ENCODE data around the gene PDGFRA. TPM values are rescaled to one million over a fixed set of nuclear protein-coding genes. Genes with fewer than 3 reads are reported as not detected.

The PDGFRA gene
- total RNA-seq, 1 donor from 2014 or later: 11.4 TPM

- H3K9me3 Mint-ChIP-seq (ENCODE audit: low read depth): peaks cover 3% of the 10 kb centered on the region
- no peak for TF ChIP-seq CTCF (IDR thresholded peaks at IDR 0.05; ENCODE audit: unreplicated experiment)
- no peak for DNase-seq (ENCODE audit: low spot score, unreplicated experiment)
- H3K4me3 Mint-ChIP-seq (ENCODE audit: low read depth): no peak overlapping the region
- no peaks in the 10 kb centered on the region for H3K4me1 Mint-ChIP-seq (ENCODE audit: low read depth)
- peaks cover 1% of the 10 kb centered on the region for H3K36me3 Mint-ChIP-seq (ENCODE audit: insufficient read depth)
- H3K27ac Mint-ChIP-seq: no peak overlapping the region
- H3K27me3 Mint-ChIP-seq: peaks cover 29% of the 10 kb centered on the region
These were observed 41.9 kb upstream of the PDGFRA start for GRCh38 chr4:54187148-54187547.

GRCh38 chr4:54189140-54189539 is 40.0 kb upstream of the PDGFRA start:
- H3K4me3 Mint-ChIP-seq (ENCODE audit: low read depth): no peak overlapping the region
- peaks cover 24% of the 10 kb centered on the region for H3K27me3 Mint-ChIP-seq
- H3K36me3 Mint-ChIP-seq (ENCODE audit: insufficient read depth): peaks cover 1% of the 10 kb centered on the region
- no peak overlapping the region for H3K27ac Mint-ChIP-seq
- peaks cover 3% of the 10 kb centered on the region for H3K9me3 Mint-ChIP-seq (ENCODE audit: low read depth)
- no peak for TF ChIP-seq CTCF (IDR thresholded peaks at IDR 0.05; ENCODE audit: unreplicated experiment)
- DNase-seq (ENCODE audit: low spot score, unreplicated experiment): no peak
- no peaks in the 10 kb centered on the region for H3K4me1 Mint-ChIP-seq (ENCODE audit: low read depth)

- no peak for DNase-seq (ENCODE audit: low spot score, unreplicated experiment)
- Mint-ChIP-seq H3K4me1 (ENCODE audit: low read depth) (peaks cover 5% of the 10 kb centered on the region), H3K4me3 (ENCODE audit: low read depth) (no peak overlapping the region)
These were observed 36.3 kb upstream of the PDGFRA start for GRCh38 chr4:54192811-54193210.

GRCh38 chr4:54197926-54198325 is 31.2 kb upstream of the PDGFRA start:
- Mint-ChIP-seq H3K36me3 (ENCODE audit: insufficient read depth) (no peaks in the 10 kb centered on the region), H3K27me3 (peaks cover 14% of the 10 kb centered on the region), H3K4me3 (ENCODE audit: low read depth) (no peak overlapping the region), H3K9me3 (ENCODE audit: low read depth) (peaks cover 3% of the 10 kb centered on the region), H3K27ac (no peak overlapping the region), H3K4me1 (ENCODE audit: low read depth) (peaks cover 5% of the 10 kb centered on the region)
- DNase-seq (ENCODE audit: low spot score, unreplicated experiment): no peak
- TF ChIP-seq CTCF (IDR thresholded peaks at IDR 0.05; ENCODE audit: unreplicated experiment): no peak

More at GRCh38 chr4:54192811-54193210, 36.3 kb upstream of the PDGFRA start:
- no peak for TF ChIP-seq CTCF (IDR thresholded peaks at IDR 0.05; ENCODE audit: unreplicated experiment)
- Mint-ChIP-seq H3K9me3 (ENCODE audit: low read depth) (peaks cover 3% of the 10 kb centered on the region), H3K27me3 (peaks cover 23% of the 10 kb centered on the region), H3K36me3 (ENCODE audit: insufficient read depth) (peaks cover 1% of the 10 kb centered on the region), H3K27ac (no peak overlapping the region)

GRCh38 chr4:54199919-54200318 is 29.2 kb upstream of the PDGFRA start:
- Mint-ChIP-seq H3K9me3 (ENCODE audit: low read depth) (peaks cover 3% of the 10 kb centered on the region), H3K4me3 (ENCODE audit: low read depth) (no peak overlapping the region), H3K4me1 (ENCODE audit: low read depth) (peaks cover 5% of the 10 kb centered on the region), H3K27me3 (peaks cover 14% of the 10 kb centered on the region), H3K27ac (no peak overlapping the region), H3K36me3 (ENCODE audit: insufficient read depth) (no peaks in the 10 kb centered on the region)
- TF ChIP-seq CTCF (IDR thresholded peaks at IDR 0.05; ENCODE audit: unreplicated experiment): no peak
- DNase-seq (ENCODE audit: low spot score, unreplicated experiment): no peak

Measured in progenitor cell of endocrine pancreas (in vitro differentiated cells).